NCI-H2081 treated with DMSO at 0.1 percent for 48 hours (cell line): Measurements from ENCODE around the gene CARD9.

Source experiments
- DNase-seq: peaks from one replicate; lab custom pipeline; 2025; lab: John Stamatoyannopoulos, UW

CARD9 gene

DNA sequence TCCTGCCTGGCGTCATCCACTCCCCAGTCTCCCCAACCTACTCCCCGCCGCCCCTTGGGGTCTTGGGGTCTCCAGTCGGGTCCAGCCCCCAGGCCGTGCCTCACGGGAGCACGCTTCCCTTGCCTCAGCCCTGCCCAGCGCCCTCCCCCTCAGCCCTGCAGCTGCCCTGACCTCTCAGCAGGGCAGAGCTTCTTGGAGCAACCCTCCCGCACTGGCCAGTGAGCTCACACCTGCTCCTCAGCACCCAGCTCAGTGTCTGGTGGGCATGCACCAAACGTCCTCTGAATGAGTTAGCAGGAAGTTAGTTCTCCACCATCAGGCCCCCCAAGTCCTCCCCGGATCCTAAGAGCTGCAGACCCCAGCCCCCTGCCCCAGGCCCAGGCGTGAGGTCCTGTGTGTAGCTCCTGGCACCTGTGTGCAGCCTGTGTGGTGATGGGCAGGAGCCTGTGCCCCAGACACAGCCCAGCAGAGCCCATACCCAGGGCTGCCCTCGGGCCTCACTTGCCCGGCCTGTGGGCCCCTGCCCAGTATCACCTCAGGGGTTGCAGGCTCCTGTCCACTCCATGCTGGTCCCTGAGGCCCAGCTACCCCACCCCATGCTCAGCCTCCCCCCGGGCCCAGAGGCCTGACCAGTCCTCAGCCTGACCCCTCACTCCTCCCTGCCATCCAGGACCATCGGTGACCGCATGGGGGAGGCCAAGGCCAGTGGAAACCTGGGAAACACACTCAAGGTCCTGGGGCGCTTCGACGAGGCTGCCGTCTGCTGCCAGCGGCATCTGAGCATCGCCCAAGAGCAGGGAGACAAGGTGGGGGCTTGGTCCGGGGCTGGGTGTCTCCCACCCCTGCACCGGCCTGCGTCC lies 37.9 kb downstream of the CARD9 start:
- no peak for DNase-seq

GRCh38 chr9:136334541-136334940 lies 38.9 kb downstream of the CARD9 start:
- no peak for DNase-seq

- no peak for DNase-seq
These were observed 40.0 kb downstream of the CARD9 start for GRCh38 chr9:136333486-136333885.

DNA sequence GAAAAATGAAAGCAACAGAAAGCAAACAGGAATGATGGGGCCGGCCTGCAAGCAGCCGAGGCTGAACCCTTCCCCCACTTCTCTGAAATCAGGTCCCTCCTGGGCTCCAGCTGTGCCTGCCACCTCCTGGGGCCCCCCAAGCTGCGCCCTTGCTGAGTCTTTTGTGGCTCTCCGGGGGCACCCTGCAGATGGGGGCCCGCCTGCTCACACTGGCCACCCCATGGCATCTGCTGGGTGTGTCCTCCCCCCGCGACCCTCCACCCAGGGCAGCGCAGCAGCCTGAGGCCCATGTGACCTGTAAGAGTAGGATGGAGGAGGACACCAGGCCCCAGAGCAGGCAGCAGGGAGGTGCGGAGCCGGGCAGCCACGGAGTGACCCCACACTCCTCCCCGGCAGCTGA lies 40.4 kb downstream of the CARD9 start:
- DNase-seq: no peak

DNA sequence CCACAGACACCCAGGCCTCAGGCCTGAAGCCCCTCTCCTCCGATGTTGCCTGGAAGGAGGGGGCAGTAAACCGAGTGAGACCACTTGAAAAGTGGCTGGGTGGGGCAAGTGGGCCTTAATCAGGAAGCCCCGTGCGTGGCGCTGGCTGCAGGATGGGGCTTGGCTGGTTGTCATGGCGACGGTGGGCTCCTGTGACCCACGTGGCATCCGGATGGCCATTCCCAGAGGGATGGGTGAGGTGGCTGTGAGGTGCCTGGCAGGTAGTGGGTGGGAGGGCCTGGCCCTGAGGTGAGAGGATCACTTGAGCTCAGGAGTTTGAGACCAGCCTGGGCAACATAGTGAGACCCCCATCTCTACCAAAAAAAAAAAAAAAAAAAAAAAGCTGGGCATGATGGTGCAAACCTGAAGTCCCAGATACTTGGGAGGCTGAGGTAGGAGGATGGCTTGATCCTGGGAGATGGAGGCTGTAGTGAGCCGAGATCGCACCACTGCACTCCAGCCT lies 40.9 kb downstream of the CARD9 start:
- no peak for DNase-seq

- DNase-seq: no peak
These were observed 41.6 kb downstream of the CARD9 start for GRCh38 chr9:136331556-136332481.

DNA sequence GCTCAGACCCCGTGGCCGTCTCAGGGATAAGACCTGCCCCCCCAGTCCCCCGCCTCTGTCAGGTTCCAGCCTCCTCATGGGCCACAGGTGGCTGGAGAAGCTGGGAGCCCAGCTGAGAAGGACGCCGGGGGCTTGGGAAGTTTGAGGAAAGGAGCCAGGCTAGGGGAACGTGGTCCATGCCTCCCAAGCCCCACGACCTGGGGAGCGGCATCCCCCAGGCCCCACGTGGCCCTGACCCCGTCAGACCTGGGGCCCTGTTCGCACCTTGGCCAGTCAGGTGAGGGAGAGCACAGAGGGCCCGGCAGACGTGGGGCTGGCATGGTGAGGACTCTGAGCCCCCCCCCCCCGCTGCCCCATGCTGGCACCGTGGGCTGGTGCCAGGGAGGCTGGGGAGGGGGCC lies 42.4 kb downstream of the CARD9 start:
- DNase-seq: no peak

- no peak for DNase-seq
These were observed 43.0 kb downstream of the CARD9 start for GRCh38 chr9:136330406-136330990.

DNA sequence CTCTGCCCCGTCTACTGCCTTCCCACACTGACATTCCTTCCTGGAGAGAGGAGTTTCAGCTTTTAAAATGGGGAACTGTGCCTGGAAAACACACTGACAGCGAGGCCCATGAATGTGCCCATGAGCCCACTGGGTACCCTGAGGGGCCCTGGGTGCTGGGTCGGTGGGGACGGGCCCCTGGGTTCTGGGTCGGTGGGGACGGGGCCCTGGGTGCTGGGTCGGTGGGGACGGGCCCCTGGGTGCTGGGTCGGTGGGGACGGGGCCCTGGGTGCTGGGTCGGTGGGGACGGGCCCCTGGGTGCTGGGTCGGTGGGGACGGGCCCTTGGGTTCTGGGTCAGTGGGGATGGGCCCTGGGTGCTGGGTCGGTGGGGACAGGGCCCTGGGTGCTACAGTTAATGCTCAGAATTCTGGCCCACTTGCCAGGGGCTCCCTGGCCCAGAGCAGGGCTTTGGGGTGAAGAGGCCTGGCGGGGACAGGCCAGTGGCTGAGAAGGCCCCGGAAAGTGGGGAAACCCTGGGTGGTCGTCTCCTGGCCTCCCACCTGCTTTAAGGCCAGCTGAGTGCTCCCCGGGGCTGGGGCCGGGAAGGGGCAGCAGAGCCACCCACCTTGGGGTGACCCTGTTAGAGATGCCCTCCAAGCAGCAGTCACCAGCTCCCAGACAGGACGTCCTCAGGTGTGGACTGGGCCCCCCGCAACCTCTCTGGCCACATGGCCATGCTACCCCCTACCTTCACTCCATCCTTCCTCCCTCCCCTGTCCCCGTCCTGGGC lies 43.6 kb downstream of the CARD9 start:
- DNase-seq: no peak

DNA sequence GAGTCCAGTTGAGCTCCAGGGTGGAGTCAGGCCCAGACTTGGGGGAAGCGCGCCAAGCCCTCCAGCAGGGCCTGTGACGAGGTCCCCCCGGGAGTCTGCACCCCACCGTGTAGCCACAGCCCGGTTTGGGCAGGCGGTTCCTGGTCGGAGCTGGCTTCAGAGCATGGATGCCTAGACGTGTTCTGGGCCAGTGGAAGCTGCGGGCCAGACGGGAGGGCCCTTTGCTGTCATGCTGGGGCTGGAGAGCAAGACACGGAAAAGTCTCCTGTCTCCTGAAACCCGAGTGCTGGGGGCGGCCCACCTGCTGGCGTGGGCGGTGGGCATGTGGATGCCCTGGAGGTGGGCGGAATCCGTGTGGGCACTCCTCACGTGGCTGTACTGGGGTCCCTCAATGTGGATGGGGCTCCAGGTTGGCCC lies 44.2 kb downstream of the CARD9 start:
- DNase-seq: no peak

DNA sequence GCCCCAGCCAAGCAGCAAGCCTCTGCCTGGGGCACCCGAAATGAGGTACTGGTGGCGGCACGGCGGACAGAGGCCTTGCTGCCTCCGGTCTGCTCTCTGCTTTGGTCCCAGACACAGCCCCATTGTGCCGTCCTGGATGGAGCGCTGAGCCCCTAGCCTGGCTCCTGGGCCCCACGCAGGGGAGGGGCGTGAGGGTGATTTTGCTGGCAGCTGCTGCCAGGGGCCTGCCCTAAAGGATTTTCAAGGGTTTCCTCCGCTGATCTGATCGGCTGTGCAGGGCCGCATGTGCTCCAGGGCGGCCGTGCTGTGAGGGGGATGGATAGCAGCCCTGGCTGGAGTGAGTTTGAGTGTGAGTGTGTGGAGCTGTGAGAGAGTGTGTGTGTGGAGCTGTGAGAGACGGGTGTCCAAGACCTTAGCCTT lies 44.8 kb downstream of the CARD9 start:
- DNase-seq: no peak

- no peak for DNase-seq
These were observed 45.4 kb downstream of the CARD9 start for GRCh38 chr9:136328011-136328621.

- DNase-seq: no peak
These were observed 46.0 kb downstream of the CARD9 start, which contains the start of gene GPSM1 for GRCh38 chr9:136327304-136327974. GPSM1 (plus strand) TSS chr9:136327539; CDS start chr9:136327696, 157 bp downstream.

DNA sequence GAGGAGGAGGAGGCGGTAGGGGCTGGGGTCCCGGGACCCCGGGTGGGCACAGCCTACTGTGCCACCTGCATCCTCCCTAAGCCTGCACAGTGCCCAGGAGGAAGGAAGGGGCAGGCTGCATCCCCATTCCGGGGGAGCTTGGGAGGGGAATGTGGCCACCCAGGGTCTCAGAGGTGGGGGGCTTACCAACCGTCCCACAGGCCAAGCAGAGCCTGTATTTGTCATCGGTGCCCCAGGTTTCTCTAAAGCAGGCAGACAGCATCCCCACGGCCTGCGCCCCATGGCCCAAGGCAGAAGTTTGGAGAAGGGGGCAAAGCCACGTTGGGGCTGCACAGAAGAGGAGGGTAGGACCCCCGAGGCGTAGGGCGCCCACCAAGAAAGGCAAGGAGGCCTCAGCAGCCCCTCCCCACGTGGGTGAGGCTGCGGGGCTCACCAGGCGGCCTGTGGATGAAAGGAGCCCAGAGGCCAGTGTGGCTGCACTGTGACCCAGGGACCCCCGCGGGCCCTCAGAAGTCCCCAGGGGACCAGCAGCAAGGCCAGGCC lies 46.6 kb downstream of the CARD9 start:
- DNase-seq: no peak

- DNase-seq: no peak
These were observed 47.3 kb downstream of the CARD9 start for GRCh38 chr9:136326061-136326760.

GRCh38 chr9:136325358-136325757 lies 48.1 kb downstream of the CARD9 start:
- DNase-seq: no peak

- no peak for DNase-seq
These were observed 48.8 kb downstream of the CARD9 start for GRCh38 chr9:136324501-136325300.

DNA sequence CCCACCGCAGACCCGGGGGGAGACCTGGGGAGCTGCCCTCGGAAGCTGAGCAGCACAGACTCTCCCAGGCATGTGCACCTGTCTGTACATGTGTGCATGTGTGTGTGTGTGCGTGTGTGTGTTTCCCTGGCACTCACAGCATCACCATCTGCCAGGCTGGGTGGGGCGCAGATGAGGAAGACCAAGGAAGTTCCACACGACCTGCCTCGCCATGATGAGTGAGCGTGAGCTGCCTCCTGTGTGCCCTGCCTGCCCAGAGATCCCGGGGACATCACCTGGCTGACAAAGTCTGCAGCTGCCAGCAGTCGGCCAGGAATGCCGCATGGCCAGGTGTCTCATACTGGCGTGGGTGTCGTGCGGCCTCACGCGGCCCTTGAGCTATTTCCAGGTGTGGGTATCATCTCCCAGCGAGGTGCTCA lies 50.1 kb downstream of the CARD9 start:
- DNase-seq: no peak
